Activated CD8-positive, alpha-beta memory T cell treated with anti-CD3 and anti-CD28 coated beads for 48 hours (primary cell): Measurements from ENCODE around the gene SFXN4.

ENCODE experiments used
- DNase-seq, 3 experiments: peaks; one replicate each; pipeline ENCODE4 v3.0.0-alpha.2; 2020; ENCODE audit warnings: low read depth in 2 of 3, low spot score in 2 of 3

The SFXN4 gene

GRCh38 chr10:119165171-119166117, at the start of gene SFXN4:
Gene SFXN4, minus strand, starts transcription at chr10:119165714. Its CDS starts 67 bp downstream, at chr10:119165647.
- DNase-seq, result peak; percentile 57 to 81 (median 67)

- no peak for DNase-seq
Measured at GRCh38 chr10:119211625-119212441, 46.3 kb upstream of the SFXN4 start.

- DNase-seq, result no peak
Measured at GRCh38 chr10:119211176-119211575, 45.7 kb upstream of the SFXN4 start.

- DNase-seq, result no peak
Measured at GRCh38 chr10:119210633-119211032, 45.1 kb upstream of the SFXN4 start.

GRCh38 chr10:119209736-119210355, 44.3 kb upstream of the SFXN4 start:
- DNase-seq, result no peak

- DNase-seq, result no peak
Measured at GRCh38 chr10:119209035-119209735, 43.7 kb upstream of the SFXN4 start.

- DNase-seq, result no peak
Measured at GRCh38 chr10:119208553-119208940, 43.0 kb upstream of the SFXN4 start.

- DNase-seq, result peak in 1 of 3 experiments; percentile 39
Measured at GRCh38 chr10:119207713-119208552, 42.4 kb upstream of the SFXN4 start.

- DNase-seq, result peak in 2 of 3 experiments; percentile 79 to 94
Measured at GRCh38 chr10:119207366-119207666, 41.8 kb upstream of the SFXN4 start, which contains the start of gene GRK5. Gene GRK5, plus strand, starts transcription at chr10:119207571. Its CDS starts 347 bp downstream, at chr10:119207918.

GRCh38 chr10:119206603-119207365, 41.3 kb upstream of the SFXN4 start:
- peak; percentile 36 to 76 (median 57) for DNase-seq

- peak; percentile 18 to 28 (median 20) for DNase-seq
Measured at GRCh38 chr10:119205894-119206602, 40.5 kb upstream of the SFXN4 start.

GRCh38 chr10:119203006-119203405, 37.5 kb upstream of the SFXN4 start:
- no peak for DNase-seq

- no peak for DNase-seq
Measured at GRCh38 chr10:119201233-119201632, 35.7 kb upstream of the SFXN4 start.

GRCh38 chr10:119199231-119199992, 33.9 kb upstream of the SFXN4 start:
- no peak for DNase-seq

- DNase-seq, result no peak
Measured at GRCh38 chr10:119198438-119198837, 32.9 kb upstream of the SFXN4 start.

GRCh38 chr10:119197921-119198320, 32.4 kb upstream of the SFXN4 start:
- no peak for DNase-seq

- no peak for DNase-seq
Measured at GRCh38 chr10:119191881-119192280, 26.4 kb upstream of the SFXN4 start.
